Thoracic aorta (tissue), 2 donors: Measurements from ENCODE around the gene LRP4. TPM values are rescaled to one million over a fixed set of nuclear protein-coding genes. Genes with fewer than 3 reads are reported as not detected.

Experiments
- ATAC-seq: fragments of 150-250 bp; one replicate; pipeline ENCODE4 v1.8.0; 2017; ENCODE audit warnings: low read depth; ENCODE audit not compliant: insufficient number of reproducible peaks, low FRiP score
- DNase-seq: peaks from one replicate; pipeline ENCODE4 v3.0.0-alpha.2; 2020; ENCODE audit warnings: low spot score
- H3K27ac ChIP-seq, 2 donors: fragments of 200-600 bp; sonication (generic); 1 replicate in 1 of 2; 2 replicates in 1 of 2; pipeline ENCODE4 v1.5.1; 2016; ENCODE audit warnings: mild to moderate bottlenecking in 2 of 2, moderate library complexity in 2 of 2
- H3K27me3 ChIP-seq: fragments of 200-600 bp; sonication (generic); replicated peaks from 2 replicates; pipeline ENCODE4 v1.6.0; 2016; ENCODE audit warnings: mild to moderate bottlenecking; ENCODE audit not compliant: insufficient read depth
- H3K36me3 ChIP-seq: fragments of 200-600 bp; sonication (generic); one replicate; pipeline ENCODE4 v1.5.1; 2016
- H3K4me1 ChIP-seq, 2 donors: fragments of 200-600 bp; sonication (generic); 1 replicate in 1 of 2; 2 replicates in 1 of 2; pipeline versions ENCODE4 v1.5.1 to v1.6.0; 2016; ENCODE audit warnings: low read depth in 2 of 2, mild to moderate bottlenecking in 1 of 2; ENCODE audit not compliant: control insufficient read depth in 1 of 2
- H3K4me3 ChIP-seq: fragments of 200-600 bp; sonication (generic); 2 replicates; pipeline ENCODE4 v1.5.1; 2016; ENCODE audit warnings: mild to moderate bottlenecking
- H3K9me3 ChIP-seq: fragments of 200-600 bp; sonication (generic); 2 replicates; pipeline ENCODE4 v1.5.1; 2016
- total RNA-seq, 2 donors: library from RNA; depleted of rRNA; stranded (reverse); fragments of >200 nt; gene quantifications; one replicate each; pipeline versions ENCODE4 v1.1.0 to v1.2.3, GENCODE V29; 2016
- TF ChIP-seq, protein P1 (sequence below): fragments of 200-600 bp; sonication (generic); IDR thresholded peaks from one replicate; pipeline ENCODE4 v1.5.1; 2019; ENCODE audit warnings: antibody characterized with exemption

The LRP4 gene
- total RNA-seq, 2 donors from 2014 or later: 8.4 to 21.2 TPM

DNA sequence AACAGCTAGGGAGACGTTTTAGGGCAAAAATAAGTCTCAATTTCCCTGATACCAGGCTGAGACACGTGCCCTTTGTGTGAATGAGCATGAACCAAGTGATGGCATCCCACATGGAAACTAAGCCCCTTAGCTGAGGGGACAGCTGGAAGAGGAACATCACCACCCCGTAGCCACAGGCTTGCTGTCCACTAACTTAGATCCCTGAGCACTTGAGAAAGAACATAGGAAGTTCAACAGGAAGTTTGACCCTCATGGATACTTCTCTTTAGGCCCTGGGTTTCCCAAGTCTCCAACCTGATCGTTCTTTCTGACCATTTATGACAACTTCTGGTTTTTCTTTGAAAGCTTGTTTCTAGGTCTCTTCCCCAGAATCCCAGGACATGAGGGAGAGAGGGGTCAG lies 60.7 kb downstream of the LRP4 start:
- DNase-seq (no peak), ATAC-seq (no peak)
- no peaks in the 10 kb centered on the region for H3K27me3 ChIP-seq
- peaks cover 0 to 12% of the 10 kb centered on the region in 2 donors for H3K4me1 ChIP-seq
- no peak overlapping the region for H3K4me3 ChIP-seq
- H3K36me3 ChIP-seq: no peaks in the 10 kb centered on the region
- H3K27ac ChIP-seq: no peak overlapping the region
- TF ChIP-seq, protein P1, sequence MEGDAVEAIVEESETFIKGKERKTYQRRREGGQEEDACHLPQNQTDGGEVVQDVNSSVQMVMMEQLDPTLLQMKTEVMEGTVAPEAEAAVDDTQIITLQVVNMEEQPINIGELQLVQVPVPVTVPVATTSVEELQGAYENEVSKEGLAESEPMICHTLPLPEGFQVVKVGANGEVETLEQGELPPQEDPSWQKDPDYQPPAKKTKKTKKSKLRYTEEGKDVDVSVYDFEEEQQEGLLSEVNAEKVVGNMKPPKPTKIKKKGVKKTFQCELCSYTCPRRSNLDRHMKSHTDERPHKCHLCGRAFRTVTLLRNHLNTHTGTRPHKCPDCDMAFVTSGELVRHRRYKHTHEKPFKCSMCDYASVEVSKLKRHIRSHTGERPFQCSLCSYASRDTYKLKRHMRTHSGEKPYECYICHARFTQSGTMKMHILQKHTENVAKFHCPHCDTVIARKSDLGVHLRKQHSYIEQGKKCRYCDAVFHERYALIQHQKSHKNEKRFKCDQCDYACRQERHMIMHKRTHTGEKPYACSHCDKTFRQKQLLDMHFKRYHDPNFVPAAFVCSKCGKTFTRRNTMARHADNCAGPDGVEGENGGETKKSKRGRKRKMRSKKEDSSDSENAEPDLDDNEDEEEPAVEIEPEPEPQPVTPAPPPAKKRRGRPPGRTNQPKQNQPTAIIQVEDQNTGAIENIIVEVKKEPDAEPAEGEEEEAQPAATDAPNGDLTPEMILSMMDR: no peak
- no peaks in the 10 kb centered on the region for H3K9me3 ChIP-seq

DNA sequence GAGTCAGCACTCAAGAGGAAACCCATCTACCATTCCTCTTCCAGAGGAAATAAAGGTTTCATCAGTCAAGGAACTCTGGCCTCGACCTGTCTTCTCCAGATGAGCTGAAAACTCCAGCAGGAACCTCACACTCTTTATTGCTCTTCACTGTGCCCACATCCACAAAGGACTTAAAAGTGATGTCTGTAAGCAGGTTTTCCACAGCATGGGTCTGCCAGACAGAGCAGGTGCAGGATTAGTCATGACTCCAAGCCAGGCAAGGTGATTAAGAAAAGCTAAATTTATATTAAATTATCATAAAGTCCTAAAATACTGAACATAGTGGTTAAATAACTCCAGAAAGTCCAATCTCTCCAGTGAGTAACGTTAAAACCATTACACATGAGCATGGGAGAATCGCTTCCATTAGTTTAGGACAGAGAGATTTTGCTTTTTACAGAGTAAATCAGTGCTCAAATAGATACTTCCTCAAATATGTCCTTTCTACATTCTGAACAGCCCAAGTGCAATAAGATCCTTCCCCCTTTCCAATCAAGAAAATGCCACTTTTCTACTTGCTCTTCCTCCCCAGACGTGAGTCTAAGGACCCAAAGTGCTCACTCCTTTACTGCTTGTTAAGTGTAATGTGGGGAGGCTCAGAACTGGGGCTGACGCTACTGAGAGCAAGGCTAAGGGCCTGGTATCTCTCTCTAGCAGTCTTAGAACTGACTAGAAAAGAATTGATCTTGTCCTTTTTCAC lies 61.6 kb downstream of the LRP4 start:
- DNase-seq (no peak), ATAC-seq (no peak)
- Histone ChIP-seq H3K27ac (no peak overlapping the region), H3K36me3 (no peaks in the 10 kb centered on the region), H3K9me3 (no peaks in the 10 kb centered on the region), H3K4me1 (peaks cover 0 to 12% of the 10 kb centered on the region in 2 donors), H3K27me3 (no peaks in the 10 kb centered on the region), H3K4me3 (no peak overlapping the region)
- TF ChIP-seq, protein P1: no peak

DNA sequence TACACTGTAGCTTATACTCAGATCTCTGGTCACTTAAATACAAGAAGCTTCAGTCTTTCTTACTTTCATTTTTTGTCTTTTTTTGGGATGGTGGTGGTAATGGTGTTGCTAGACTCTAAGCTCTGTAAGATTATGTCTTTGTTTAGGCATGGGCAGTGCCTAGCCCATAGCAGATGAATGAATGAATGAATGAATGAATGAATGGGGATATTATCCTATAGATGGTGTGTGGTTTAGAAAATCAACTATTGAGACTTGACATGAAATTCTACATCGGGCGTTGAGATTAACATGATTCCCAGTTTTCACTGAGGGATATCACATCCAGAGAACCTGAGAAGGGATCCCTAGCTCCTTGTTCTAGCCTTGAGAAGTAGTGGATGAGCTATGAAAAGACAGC lies 62.5 kb downstream of the LRP4 start:
- Histone ChIP-seq H3K27ac (no peak overlapping the region), H3K4me3 (no peak overlapping the region), H3K36me3 (no peaks in the 10 kb centered on the region), H3K27me3 (no peaks in the 10 kb centered on the region), H3K9me3 (no peaks in the 10 kb centered on the region), H3K4me1 (peaks cover 0 to 12% of the 10 kb centered on the region in 2 donors)
- DNase-seq (no peak), ATAC-seq (no peak)
- TF ChIP-seq, protein P1: no peak

DNA sequence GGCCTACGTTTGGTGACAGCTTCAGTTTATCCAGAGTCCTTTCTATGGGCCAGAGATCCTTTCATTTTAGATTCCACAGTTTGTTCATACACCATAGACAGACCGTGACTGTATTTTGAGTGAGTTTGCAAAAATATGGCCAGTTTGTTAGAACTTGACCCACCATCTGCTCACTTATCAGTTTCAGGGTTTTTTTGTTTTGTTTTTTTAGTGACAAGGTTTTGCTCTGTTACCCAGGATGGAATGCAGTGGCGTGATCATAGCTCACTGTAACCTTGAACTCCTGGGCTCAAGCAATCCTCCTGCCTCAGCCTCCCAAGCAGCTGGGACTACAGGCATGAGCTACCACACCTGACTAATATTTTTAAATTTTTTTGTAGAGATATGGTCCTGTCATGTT lies 63.2 kb downstream of the LRP4 start:
- H3K27me3 ChIP-seq: no peaks in the 10 kb centered on the region
- H3K9me3 ChIP-seq: no peaks in the 10 kb centered on the region
- H3K27ac ChIP-seq: no peak overlapping the region
- TF ChIP-seq, protein P1: no peak
- H3K4me1 ChIP-seq: peaks cover 0 to 8% of the 10 kb centered on the region in 2 donors
- DNase-seq: no peak
- no peaks in the 10 kb centered on the region for H3K36me3 ChIP-seq
- no peak overlapping the region for H3K4me3 ChIP-seq
- ATAC-seq: no peak

DNA sequence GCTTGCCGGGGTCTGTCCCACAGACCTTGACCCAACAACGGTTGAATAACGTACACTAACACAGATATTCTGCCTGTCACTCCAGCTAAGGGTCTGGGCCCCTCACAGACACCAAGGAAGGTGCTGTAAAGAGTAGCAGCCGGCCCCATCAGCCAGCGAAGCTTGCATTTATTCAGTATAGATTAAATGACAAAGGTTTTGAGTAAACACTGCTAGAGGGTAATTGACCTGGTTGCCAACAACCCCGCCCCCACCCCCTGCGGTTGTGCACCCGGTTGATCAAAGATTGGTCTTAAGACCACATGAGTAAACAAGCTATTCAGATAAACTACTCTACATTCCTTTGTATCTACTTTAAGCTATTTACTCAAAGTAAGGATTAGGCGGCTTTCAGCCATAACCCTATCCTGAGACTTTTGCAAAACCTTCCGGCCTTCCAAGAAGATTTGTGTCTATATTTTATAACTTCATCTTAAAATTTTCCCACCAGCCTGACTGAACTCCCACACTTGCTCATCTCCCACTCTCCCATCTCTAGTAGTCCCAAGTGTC lies 67.4 kb downstream of the LRP4 start:
- ATAC-seq (no peak), DNase-seq (no peak)
- H3K27me3 ChIP-seq: no peaks in the 10 kb centered on the region
- H3K9me3 ChIP-seq: no peaks in the 10 kb centered on the region
- H3K4me1 ChIP-seq: peaks cover 0 to 4% of the 10 kb centered on the region in 2 donors
- TF ChIP-seq, protein P1: no peak
- no peaks in the 10 kb centered on the region for H3K36me3 ChIP-seq
- H3K4me3 ChIP-seq: no peak overlapping the region
- no peak overlapping the region for H3K27ac ChIP-seq
